ENCODE results near the gene PGBD5. TPM values are rescaled to one million over a fixed set of nuclear protein-coding genes. Genes with fewer than 3 reads are reported as not detected.

PGBD5 gene
- total RNA-seq, 2 donors from 2014 or later = 0.14 to 0.63 TPM

DNA sequence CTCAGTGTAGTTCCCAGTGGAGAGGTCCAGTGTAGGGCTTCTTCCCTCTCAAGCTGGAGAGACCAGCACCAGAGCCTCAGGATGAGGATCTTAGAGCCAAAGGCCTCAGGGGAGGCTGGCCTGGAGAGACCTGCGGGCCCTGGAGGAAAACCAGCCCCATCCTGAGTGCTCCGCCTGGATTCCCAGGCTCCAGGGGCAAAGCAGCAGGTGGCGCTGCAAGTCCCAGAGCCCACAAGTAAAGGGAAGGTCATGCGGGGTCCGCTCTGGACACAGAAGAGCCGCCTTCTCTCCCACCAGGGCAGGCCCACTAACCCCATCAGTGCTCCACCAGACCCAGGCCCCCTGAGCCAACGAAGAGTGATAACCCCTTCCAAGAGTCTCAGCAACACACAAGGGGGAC is 22.7 kb downstream of the PGBD5 start:
- H3K9me3 ChIP-seq = no peaks in the 10 kb centered on the region
- H3K4me1 ChIP-seq (ENCODE audit: control insufficient read depth in 1 of 2, low read depth in 2 of 2) = no peaks in the 10 kb centered on the region
- H3K4me3 ChIP-seq = no peak overlapping the region
- H3K27ac ChIP-seq = no peak overlapping the region
- H3K27me3 ChIP-seq (replicated peaks; ENCODE audit: insufficient read depth) = no peaks in the 10 kb centered on the region
- no peak for ATAC-seq (ENCODE audit: insufficient number of reproducible peaks, low FRiP score, low read depth)
- DNase-seq (ENCODE audit: low spot score) = no peak
- TF ChIP-seq, protein P1, sequence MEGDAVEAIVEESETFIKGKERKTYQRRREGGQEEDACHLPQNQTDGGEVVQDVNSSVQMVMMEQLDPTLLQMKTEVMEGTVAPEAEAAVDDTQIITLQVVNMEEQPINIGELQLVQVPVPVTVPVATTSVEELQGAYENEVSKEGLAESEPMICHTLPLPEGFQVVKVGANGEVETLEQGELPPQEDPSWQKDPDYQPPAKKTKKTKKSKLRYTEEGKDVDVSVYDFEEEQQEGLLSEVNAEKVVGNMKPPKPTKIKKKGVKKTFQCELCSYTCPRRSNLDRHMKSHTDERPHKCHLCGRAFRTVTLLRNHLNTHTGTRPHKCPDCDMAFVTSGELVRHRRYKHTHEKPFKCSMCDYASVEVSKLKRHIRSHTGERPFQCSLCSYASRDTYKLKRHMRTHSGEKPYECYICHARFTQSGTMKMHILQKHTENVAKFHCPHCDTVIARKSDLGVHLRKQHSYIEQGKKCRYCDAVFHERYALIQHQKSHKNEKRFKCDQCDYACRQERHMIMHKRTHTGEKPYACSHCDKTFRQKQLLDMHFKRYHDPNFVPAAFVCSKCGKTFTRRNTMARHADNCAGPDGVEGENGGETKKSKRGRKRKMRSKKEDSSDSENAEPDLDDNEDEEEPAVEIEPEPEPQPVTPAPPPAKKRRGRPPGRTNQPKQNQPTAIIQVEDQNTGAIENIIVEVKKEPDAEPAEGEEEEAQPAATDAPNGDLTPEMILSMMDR (IDR thresholded peaks at IDR 0.05) = no peak
- H3K36me3 ChIP-seq = no peaks in the 10 kb centered on the region

DNA sequence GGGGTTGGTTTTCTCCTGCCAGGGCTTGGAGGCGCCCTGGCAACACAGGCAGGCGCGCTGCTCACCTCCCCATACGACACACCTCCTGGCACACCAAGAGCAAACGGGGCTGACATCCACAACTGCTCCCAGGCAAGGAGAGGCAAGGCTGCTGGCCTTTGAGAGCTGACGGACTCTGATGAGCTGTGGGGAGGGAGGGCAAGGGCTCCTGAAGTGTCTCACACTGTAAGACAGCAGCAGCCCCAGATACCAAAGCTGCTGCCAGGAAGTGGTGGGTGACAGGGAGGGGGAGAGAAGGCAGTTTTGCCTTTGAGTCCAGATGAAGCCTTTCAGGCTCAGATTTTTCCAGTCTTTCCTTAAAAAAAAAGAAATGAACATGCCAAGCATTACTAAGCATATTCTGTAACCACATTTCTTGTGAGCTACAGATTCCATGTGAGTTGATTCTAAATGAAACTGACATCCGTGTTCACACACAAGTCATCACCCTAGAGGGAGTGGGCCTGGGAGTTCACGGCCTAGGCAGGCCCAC is 24.3 kb downstream of the PGBD5 start:
- Histone ChIP-seq H3K36me3 (no peaks in the 10 kb centered on the region), H3K4me3 (no peak overlapping the region), H3K9me3 (no peaks in the 10 kb centered on the region), H3K27ac (no peak overlapping the region), H3K27me3 (replicated peaks; ENCODE audit: insufficient read depth) (no peaks in the 10 kb centered on the region), H3K4me1 (ENCODE audit: control insufficient read depth in 1 of 2, low read depth in 2 of 2) (no peaks in the 10 kb centered on the region)
- DNase-seq (ENCODE audit: low spot score) = no peak
- no peak for ATAC-seq (ENCODE audit: insufficient number of reproducible peaks, low FRiP score, low read depth)
- TF ChIP-seq, protein P1 (IDR thresholded peaks at IDR 0.05) = no peak

DNA sequence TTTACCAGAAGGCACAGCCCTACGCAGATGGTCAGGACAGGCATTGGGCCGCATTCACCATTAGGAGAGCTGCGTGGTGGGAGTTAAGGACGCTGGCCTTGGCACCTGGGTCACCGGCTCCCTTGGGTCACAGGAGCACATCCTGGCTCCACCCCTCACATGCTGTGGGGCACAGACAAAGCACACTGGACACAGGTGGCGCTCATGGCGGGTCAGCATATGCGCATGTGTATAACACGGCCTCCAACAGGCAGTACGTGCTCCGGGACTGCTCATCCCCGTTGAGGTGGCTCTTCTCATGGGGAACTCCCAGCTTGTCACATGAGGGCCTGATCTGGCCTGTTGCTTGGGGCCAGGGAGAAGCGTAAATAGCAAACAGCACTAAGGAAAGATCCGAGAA is 25.0 kb downstream of the PGBD5 start:
- H3K36me3 ChIP-seq = no peaks in the 10 kb centered on the region
- H3K4me1 ChIP-seq (ENCODE audit: control insufficient read depth in 1 of 2, low read depth in 2 of 2) = no peaks in the 10 kb centered on the region
- no peak overlapping the region for H3K4me3 ChIP-seq
- ATAC-seq (ENCODE audit: insufficient number of reproducible peaks, low FRiP score, low read depth) (no peak), DNase-seq (ENCODE audit: low spot score) (no peak)
- no peak overlapping the region for H3K27ac ChIP-seq
- TF ChIP-seq, protein P1 (IDR thresholded peaks at IDR 0.05) = no peak
- no peaks in the 10 kb centered on the region for H3K27me3 ChIP-seq (replicated peaks; ENCODE audit: insufficient read depth)
- H3K9me3 ChIP-seq = no peaks in the 10 kb centered on the region

DNA sequence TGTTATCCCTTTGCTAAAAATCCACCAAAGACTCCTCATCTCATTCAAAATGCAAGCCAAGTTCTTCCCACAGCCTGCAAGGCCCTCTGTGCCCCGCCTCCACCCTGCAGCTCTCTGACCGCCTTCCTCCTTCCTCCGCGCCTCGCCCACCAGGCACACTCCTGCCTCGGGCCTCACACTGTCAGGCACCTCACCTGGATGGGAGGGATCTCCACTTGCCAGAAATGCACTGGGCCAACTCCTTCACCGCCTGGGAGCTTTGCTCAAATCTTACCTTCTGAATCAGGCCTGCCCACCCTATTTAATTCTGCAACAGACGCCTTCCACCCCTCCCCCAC is 26.2 kb downstream of the PGBD5 start:
- ATAC-seq (ENCODE audit: insufficient number of reproducible peaks, low FRiP score, low read depth) (no peak), DNase-seq (ENCODE audit: low spot score) (no peak)
- H3K27ac ChIP-seq = no peak overlapping the region
- no peaks in the 10 kb centered on the region for H3K27me3 ChIP-seq (replicated peaks; ENCODE audit: insufficient read depth)
- TF ChIP-seq, protein P1 (IDR thresholded peaks at IDR 0.05) = no peak
- no peaks in the 10 kb centered on the region for H3K36me3 ChIP-seq
- no peaks in the 10 kb centered on the region for H3K9me3 ChIP-seq
- no peaks in the 10 kb centered on the region for H3K4me1 ChIP-seq (ENCODE audit: control insufficient read depth in 1 of 2, low read depth in 2 of 2)
- H3K4me3 ChIP-seq = no peak overlapping the region

DNA sequence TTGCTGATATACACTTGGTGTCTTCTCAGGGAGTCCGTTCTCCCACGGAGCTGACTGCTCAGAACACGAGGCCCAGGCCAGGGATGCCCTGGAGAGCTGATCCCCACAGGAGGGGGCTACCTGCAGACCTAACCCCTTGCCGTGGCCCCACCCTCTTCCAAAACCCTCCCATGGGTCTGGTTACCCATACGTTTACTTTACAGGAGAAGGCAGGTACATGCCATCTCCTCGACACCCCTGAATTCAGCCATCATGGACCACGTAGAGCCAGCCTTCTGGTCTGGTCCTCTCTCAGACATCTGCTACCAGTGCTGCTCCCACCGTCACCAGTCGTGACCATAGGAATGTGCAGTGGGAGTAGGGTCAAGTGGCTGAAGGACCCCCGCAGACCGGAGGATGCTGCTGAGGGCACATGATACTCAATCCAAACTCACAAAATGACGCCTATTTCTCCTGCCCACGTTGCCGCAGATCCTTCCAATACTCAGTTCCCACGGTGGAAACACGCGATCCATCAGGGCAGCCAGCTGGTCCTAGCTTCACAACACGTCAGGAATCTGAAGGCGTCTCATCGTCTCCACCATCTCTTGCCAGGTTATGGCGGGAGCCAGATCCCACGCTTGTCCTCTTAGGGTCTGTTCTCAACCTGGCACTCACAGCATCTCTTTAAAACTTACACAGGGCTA is 26.7 kb downstream of the PGBD5 start:
- H3K9me3 ChIP-seq = no peaks in the 10 kb centered on the region
- ATAC-seq (ENCODE audit: insufficient number of reproducible peaks, low FRiP score, low read depth) (no peak), DNase-seq (ENCODE audit: low spot score) (no peak)
- H3K27me3 ChIP-seq (replicated peaks; ENCODE audit: insufficient read depth) = no peaks in the 10 kb centered on the region
- TF ChIP-seq, protein P1 (IDR thresholded peaks at IDR 0.05) = no peak
- H3K27ac ChIP-seq = no peak overlapping the region
- no peak overlapping the region for H3K4me3 ChIP-seq
- no peaks in the 10 kb centered on the region for H3K4me1 ChIP-seq (ENCODE audit: control insufficient read depth in 1 of 2, low read depth in 2 of 2)
- H3K36me3 ChIP-seq = no peaks in the 10 kb centered on the region
